SIG-M5 treated with dmso at 0.1 percent for 504 hours (cell line): ENCODE results near the gene TIMM8A.

Source experiments
- DNase-seq: peaks from one replicate; lab custom pipeline; 2025; ENCODE audit not compliant: unreplicated experiment; lab: John Stamatoyannopoulos, UW

The TIMM8A gene, protein sequence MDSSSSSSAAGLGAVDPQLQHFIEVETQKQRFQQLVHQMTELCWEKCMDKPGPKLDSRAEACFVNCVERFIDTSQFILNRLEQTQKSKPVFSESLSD

DNA sequence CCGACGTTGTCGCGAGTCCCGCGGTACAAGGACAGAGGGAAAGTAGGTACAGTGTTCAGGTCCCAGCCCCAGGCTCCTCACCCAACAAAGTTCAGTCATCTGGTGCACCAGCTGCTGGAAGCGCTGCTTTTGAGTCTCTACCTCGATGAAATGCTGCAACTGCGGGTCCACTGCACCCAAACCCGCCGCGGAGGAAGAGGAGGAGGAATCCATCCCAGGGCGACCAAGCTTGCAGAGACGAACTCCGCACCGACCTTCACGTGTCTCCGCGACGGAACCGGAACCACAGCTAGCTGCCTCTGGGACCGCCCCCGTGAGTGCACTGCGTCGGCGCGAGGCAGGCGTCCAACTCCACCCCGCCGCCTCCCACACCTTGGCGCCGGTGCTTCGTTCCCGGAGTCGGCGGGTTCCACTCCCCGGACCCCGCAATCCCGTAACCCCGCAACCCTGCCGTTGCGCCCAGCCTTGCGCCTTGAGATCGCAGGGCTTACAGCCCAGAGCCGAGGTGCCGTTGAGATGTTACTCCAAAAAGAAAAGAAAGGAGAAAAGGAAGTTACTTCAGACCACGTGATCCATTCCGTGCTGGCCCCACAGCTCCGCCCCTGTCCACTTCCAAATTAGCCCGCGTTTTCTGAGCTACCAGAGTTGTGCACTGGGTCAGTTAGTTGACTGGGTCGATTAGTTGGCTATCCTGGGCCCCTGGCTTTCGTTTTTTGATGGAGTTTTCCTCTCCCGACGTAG, at the start of gene TIMM8A:
Gene TIMM8A, minus strand, starts transcription at position 291 of the 741 bp plus-strand sequence. Its CDS starts 78 bp downstream, at position 213.
- peak; percentile 75 for DNase-seq

GRCh38 chrX:101397779-101398178, 49.2 kb upstream of the TIMM8A start:
- no peak for DNase-seq

GRCh38 chrX:101395789-101396188, 47.2 kb upstream of the TIMM8A start:
- DNase-seq, result peak; percentile 88

DNA sequence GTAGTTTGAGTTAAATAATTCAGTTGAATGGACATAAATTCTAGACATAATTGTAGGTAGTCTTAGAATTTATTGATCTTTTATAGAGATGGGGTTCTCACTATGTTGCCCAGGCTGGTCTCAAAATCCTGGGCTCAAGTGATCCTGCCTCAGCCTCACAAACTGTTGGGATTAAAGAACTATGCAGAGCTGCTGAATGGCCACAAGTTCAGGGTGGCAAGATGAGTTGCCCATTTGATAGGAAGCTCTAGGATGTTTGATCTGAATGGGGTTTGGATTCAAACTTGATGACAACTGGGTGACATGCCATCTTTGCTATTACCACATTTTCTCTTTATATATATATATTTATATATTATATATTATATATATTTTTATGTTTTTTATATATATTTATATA, 45.8 kb upstream of the TIMM8A start:
- no peak for DNase-seq

- DNase-seq, result no peak
Measured at GRCh38 chrX:101393530-101394305, 45.2 kb upstream of the TIMM8A start.

- DNase-seq, result no peak
Measured at GRCh38 chrX:101391831-101392230, 43.3 kb upstream of the TIMM8A start.

DNA sequence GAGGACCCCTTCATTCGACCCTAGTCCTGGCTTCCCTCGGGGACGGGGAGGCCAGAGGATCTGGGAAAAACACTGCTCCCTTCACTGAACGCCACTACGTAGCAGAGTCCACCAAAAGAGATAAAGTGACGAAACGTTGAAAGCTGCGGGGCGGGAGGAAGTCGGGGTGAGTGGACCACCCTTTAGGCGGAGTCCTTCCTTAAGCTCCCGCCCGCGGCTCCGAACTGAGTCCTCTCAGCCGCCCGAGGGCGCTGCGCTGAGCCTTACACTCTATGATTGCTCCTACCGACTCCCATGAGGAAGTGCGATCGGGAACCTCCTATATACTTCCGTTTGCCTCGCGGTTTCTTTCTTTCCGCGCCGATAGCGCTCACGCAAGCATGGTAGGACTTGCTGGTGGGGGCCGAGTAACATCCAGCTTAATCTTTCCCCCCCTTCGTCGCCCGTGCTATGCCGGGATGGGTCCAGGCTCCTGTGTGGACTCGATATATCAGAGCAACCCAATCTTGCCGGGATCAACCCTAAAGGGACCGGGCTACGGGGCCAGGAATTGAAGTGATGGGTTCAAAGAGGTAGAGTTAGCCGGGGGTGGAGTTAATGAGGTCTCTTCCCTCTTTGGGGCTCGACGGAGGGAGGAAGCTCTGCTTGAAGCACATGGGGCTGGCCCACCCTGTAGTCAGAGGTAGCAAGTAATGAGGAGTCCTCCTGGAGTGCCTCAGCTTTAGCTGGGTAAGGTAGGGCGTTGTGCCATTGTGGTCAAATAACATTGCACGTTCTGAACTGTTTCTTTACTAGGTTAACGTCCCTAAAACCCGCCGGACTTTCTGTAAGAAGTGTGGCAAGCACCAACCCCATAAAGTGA, 42.4 kb upstream of the TIMM8A start, which contains the start of gene RPL36A:
Gene RPL36A, plus strand, starts transcription at position 348 of the 862 bp plus-strand sequence. Its CDS starts 33 bp downstream, at position 381.
- DNase-seq, result peak; percentile 92

GRCh38 chrX:101388604-101389003, 40.1 kb upstream of the TIMM8A start:
- no peak for DNase-seq

GRCh38 chrX:101386542-101386885, 38.0 kb upstream of the TIMM8A start:
- DNase-seq, result no peak

GRCh38 chrX:101385795-101386541, 37.4 kb upstream of the TIMM8A start, which contains the start of gene BTK:
Gene BTK (minus strand): TSS chrX:101386191. CDS start chrX:101375284, 10,907 bp downstream.
- DNase-seq, result peak; percentile 94

GRCh38 chrX:101385026-101385684, 36.6 kb upstream of the TIMM8A start:
- DNase-seq, result no peak

DNA sequence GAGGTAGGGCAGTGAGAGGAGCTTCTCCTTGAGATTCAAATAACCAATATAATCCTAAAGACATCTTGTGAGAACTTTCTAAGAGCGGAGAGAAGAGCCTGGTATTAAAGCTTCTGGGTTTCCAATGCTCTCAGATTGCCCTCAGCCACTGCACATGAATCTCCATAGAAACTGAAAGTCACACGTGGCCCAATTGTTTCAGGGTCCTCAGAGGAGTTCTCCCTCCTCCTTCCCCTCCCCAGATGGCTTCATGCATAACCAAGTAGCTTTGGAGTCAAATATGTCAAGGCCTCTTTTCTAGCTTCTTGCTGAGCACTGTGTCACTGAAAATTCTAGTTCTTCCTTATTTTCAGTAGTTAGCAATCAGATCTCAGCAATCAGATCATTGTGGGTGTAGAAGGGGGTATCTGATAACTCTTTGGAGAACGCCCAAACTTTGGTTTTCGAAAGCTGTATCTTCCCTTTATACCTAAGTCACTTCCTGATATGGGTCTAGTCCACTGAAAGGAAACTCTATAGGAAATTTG, 35.2 kb upstream of the TIMM8A start:
- DNase-seq, result peak; percentile 72

DNA sequence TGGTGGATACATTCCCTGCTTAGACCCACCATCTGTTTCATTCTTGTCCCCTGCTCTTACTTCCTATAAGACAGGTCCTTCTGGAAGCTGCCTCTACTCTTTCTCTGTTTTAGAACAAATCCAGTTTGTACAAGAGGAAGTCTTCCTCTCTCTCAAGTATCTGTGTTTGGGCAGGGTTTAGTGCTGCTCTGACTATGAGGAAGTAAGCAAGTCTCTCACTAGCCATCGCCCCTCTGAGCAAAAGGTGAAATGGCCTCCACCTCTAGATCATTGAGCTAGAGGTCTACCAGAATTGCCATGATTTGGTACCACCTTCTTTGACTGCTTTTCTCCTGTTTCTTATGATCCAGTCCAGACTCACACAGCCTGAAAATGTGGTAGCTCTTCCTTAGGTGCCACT, 29.0 kb upstream of the TIMM8A start:
- DNase-seq, result peak; percentile 26

- no peak for DNase-seq
Measured at GRCh38 chrX:101370888-101371504, 22.5 kb upstream of the TIMM8A start.

GRCh38 chrX:101369687-101370086, 21.1 kb upstream of the TIMM8A start:
- DNase-seq, result no peak

- DNase-seq, result no peak
Measured at GRCh38 chrX:101368800-101369199, 20.3 kb upstream of the TIMM8A start.

DNA sequence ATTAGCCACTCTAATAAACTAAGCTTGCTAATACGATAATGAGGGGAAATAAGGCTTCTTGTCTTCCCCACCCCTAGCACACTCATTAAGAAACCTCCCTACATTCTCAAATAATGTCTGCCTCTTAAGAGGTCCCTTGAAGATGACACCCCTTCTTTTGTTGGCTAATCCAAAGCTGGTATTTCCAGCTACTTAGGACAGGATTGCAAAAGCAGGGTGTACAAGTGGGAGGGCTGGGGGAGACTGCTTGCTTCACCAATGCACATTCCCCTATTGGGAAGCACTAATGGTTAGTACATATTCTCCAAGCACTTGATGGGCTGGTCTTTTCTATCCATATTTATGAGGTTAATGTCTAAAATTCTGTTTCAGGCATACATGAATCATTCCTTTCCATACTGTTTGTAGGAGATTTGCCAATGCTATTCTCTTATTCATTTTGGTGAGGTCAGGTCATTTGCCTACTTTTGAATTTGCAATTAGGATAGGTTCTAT, 16.8 kb upstream of the TIMM8A start:
- DNase-seq, result no peak

- DNase-seq, result no peak
Measured at GRCh38 chrX:101362757-101363156, 14.2 kb upstream of the TIMM8A start.

DNA sequence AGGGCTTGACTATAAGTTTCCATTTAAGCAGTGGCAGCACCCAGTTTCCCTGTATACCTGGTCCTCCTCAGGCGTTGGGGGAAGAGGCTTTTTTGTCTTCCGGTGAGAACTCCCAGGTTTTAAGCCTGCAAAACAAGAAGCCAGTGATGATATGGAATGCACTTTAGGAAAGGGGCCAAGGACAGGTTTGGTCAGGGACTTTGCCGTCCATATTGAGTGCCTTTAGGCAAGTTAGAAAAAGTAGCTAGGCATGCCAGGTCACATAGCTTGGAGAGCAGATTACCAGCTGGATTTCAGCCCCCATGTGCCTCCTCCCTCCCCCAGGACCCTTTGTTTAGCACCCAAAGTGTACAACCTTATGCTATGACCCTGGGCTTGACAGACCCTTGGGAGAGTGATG, 13.6 kb upstream of the TIMM8A start:
- no peak for DNase-seq
